IMR-90 (cell line): ENCODE results near the gene HEATR1. TPM values are rescaled to one million over a fixed set of nuclear protein-coding genes. Genes with fewer than 3 reads are reported as not detected.

Source experiments
- ATAC-seq: fragments of 200-7000 bp; cut with Tn5 transposase; 2 replicates; pipeline ENCODE4 v1.9.1; 2020; ENCODE audit warnings: low read depth, mild to moderate bottlenecking, moderate library complexity
- BruUV-seq: library from RNA; stranded (reverse); fragments of 400-500 nt; replicated peaks from 2 replicates; lab custom pipeline; 2021; lab: Mats Ljungman, UMichigan
- CTCF ChIA-PET: fragments of 300-600 bp; formaldehyde crosslinking; extraction: SDS; loops from one replicate; lab custom pipeline; 2021; ENCODE audit warnings: antibody characterized with exemption; lab: Yijun Ruan, JAX
- POLR2A ChIA-PET: fragments of 300-600 bp; sonication (Branson Sonifier 250); formaldehyde crosslinking; loops from one replicate; lab custom pipeline; 2022; ENCODE audit warnings: antibody characterized with exemption; ENCODE audit not compliant: unreplicated experiment; lab: Charles Lee
- DNase-seq: peaks from one replicate; pipeline ENCODE4 v3.0.0; 2013
- H2AFZ ChIP-seq: replicated peaks from 2 replicates; pipeline ENCODE3; 2013; ENCODE audit warnings: low read length, mild to moderate bottlenecking; ENCODE audit not compliant: poor library complexity
- H2AK5ac ChIP-seq: 2 replicates; pipeline ENCODE4 v1.6.1; 2013; ENCODE audit warnings: low read depth, low read length, inconsistent platforms
- H2AK9ac ChIP-seq: replicated peaks from 2 replicates; pipeline ENCODE3; 2013; ENCODE audit warnings: mild to moderate bottlenecking, low read depth, low read length, moderate library complexity; ENCODE audit not compliant: poor library complexity
- H2BK120ac ChIP-seq: 2 replicates; pipeline ENCODE4 v1.6.1; 2013; ENCODE audit warnings: low read depth, low read length, inconsistent platforms
- H2BK15ac ChIP-seq: 3 replicates; pipeline ENCODE4 v1.6.1; 2013; ENCODE audit warnings: low read depth, low read length, inconsistent platforms
- H2BK20ac ChIP-seq: 2 replicates; pipeline ENCODE4 v1.6.1; 2013; ENCODE audit warnings: low read depth, mild to moderate bottlenecking, inconsistent platforms, low read length, moderate library complexity
- H2BK5ac ChIP-seq: 2 replicates; pipeline ENCODE4 v1.6.1; 2013; ENCODE audit warnings: mild to moderate bottlenecking, low read depth, low read length, inconsistent platforms; ENCODE audit not compliant: poor library complexity, severe bottlenecking
- H3K14ac ChIP-seq: replicated peaks from 2 replicates; pipeline ENCODE4 v1.6.1; 2013; ENCODE audit warnings: low read depth, low read length, inconsistent platforms
- H3K18ac ChIP-seq: 2 replicates; pipeline ENCODE4 v1.6.1; 2013; ENCODE audit warnings: low read depth, low read length, control low read depth
- H3K23ac ChIP-seq: 2 replicates; pipeline ENCODE4 v1.6.1; 2013; ENCODE audit warnings: low read depth, low read length, inconsistent platforms
- H3K27ac ChIP-seq: 2 replicates; pipeline ENCODE4 v1.5.1; 2013; ENCODE audit warnings: mild to moderate bottlenecking, control low read depth, low read length; ENCODE audit not compliant: insufficient read depth
- H3K27me3 ChIP-seq: 2 replicates; pipeline ENCODE4 v1.6.1; 2013; ENCODE audit warnings: low read length; ENCODE audit not compliant: control insufficient read depth, insufficient read depth
- H3K36me3 ChIP-seq: 2 replicates; pipeline ENCODE4 v1.6.1; 2013; ENCODE audit warnings: low read length, mixed read lengths; ENCODE audit not compliant: control insufficient read depth, insufficient read depth
- H3K4ac ChIP-seq: 2 replicates; pipeline ENCODE4 v1.6.1; 2013; ENCODE audit warnings: low read depth, low read length, inconsistent platforms
- H3K4me1 ChIP-seq: 2 replicates; pipeline ENCODE4 v1.6.1; 2013; ENCODE audit warnings: low read length, mixed read lengths; ENCODE audit not compliant: control insufficient read depth, insufficient read depth
- H3K4me2 ChIP-seq: 2 replicates; pipeline ENCODE4 v1.6.1; 2013; ENCODE audit warnings: low read depth, mild to moderate bottlenecking, control low read depth, low read length, moderate library complexity
- H3K4me3 ChIP-seq: 2 replicates; pipeline ENCODE4 v1.5.1; 2013; ENCODE audit warnings: low read depth, mild to moderate bottlenecking, control low read depth, low read length, moderate library complexity; ENCODE audit not compliant: insufficient read depth
- H3K56ac ChIP-seq: 2 replicates; pipeline ENCODE4 v1.6.1; 2013; ENCODE audit warnings: low read length, inconsistent platforms; ENCODE audit not compliant: insufficient read depth; ENCODE audit errors: extremely low read depth
- H3K79me1 ChIP-seq, 2 experiments: 2 replicates each; pipeline ENCODE4 v1.6.1; 2013; ENCODE audit warnings: low read length in 2 of 2, inconsistent platforms in 1 of 2, low read depth in 1 of 2
- H3K9ac ChIP-seq: 2 replicates; pipeline ENCODE4 v1.6.1; 2013; ENCODE audit warnings: low read depth, low read length, control low read depth
- H3K9me1 ChIP-seq: 2 replicates; pipeline ENCODE4 v1.6.1; 2013; ENCODE audit warnings: low read length, inconsistent platforms; ENCODE audit not compliant: insufficient read depth
- H3K9me3 ChIP-seq: 2 replicates; pipeline ENCODE4 v1.6.1; 2013; ENCODE audit warnings: low read length; ENCODE audit not compliant: control insufficient read depth, insufficient read depth
- H4K20me1 ChIP-seq: 2 replicates; pipeline ENCODE4 v1.6.1; 2013; ENCODE audit warnings: low read length, inconsistent platforms; ENCODE audit not compliant: insufficient read depth
- H4K5ac ChIP-seq: 2 replicates; pipeline ENCODE4 v1.6.1; 2013; ENCODE audit warnings: mild to moderate bottlenecking, low read depth, low read length, control low read depth
- H4K8ac ChIP-seq, 2 experiments: 2 replicates each; pipeline ENCODE4 v1.6.1; 2013; ENCODE audit warnings: low read depth in 2 of 2, low read length in 2 of 2, control low read depth in 1 of 2, inconsistent platforms in 1 of 2
- H4K91ac ChIP-seq: 2 replicates; pipeline ENCODE4 v1.6.1; 2013; ENCODE audit warnings: low read depth, low read length, inconsistent platforms; ENCODE audit not compliant: insufficient read depth
- CTCF ChIP-seq: conservative IDR thresholded peaks from 2 replicates; pipeline ENCODE4 v1.5.1; 2012; ENCODE audit warnings: mild to moderate bottlenecking, low read depth, low read length, improper control_type of control experiment
- ELK1 ChIP-seq: fragments of 150-350 bp; IDR thresholded peaks from 2 replicates; pipeline ENCODE4 v1.6.1; 2016; ENCODE audit warnings: low read depth, mild to moderate bottlenecking, low read length, moderate library complexity, borderline replicate concordance
- FOS ChIP-seq: fragments of 150-350 bp; IDR thresholded peaks from 2 replicates; pipeline ENCODE4 v1.6.1; 2016; ENCODE audit warnings: low read depth, low read length
- MAFK ChIP-seq: IDR thresholded peaks from 2 replicates; pipeline ENCODE4 v1.6.1; 2012; ENCODE audit warnings: low read depth, low read length, improper control_type of control experiment
- MAZ ChIP-seq: IDR thresholded peaks from 2 replicates; pipeline ENCODE4 v1.6.1; 2012; ENCODE audit warnings: low read depth, mild to moderate bottlenecking, low read length, improper control_type of control experiment, moderate library complexity, borderline replicate concordance
- MXI1 ChIP-seq: IDR thresholded peaks from 2 replicates; pipeline ENCODE4 v1.6.1; 2012; ENCODE audit warnings: low read depth, mild to moderate bottlenecking, low read length, moderate library complexity, borderline replicate concordance
- NFE2L2 ChIP-seq: fragments of 150-350 bp; IDR thresholded peaks from 2 replicates; pipeline ENCODE4 v1.6.1; 2016; ENCODE audit warnings: low read depth, mild to moderate bottlenecking, low read length
- RAD21 ChIP-seq: IDR thresholded peaks from 2 replicates; pipeline ENCODE4 v1.6.1; 2012; ENCODE audit warnings: low read length, improper control_type of control experiment
- RCOR1 ChIP-seq: IDR thresholded peaks from 2 replicates; pipeline ENCODE4 v1.6.1; 2012; ENCODE audit warnings: mild to moderate bottlenecking, low read length, improper control_type of control experiment; ENCODE audit not compliant: insufficient replicate concordance
- RFX5 ChIP-seq: IDR thresholded peaks from 2 replicates; pipeline ENCODE4 v1.8.0; 2012; ENCODE audit warnings: low read depth, mild to moderate bottlenecking, low read length, moderate library complexity
- SMC3 ChIP-seq: fragments of 150-350 bp; IDR thresholded peaks from 2 replicates; pipeline ENCODE4 v1.6.1; 2016; ENCODE audit warnings: low read depth, mild to moderate bottlenecking, antibody characterized with exemption, low read length, moderate library complexity
- USF2 ChIP-seq: fragments of 150-350 bp; IDR thresholded peaks from 2 replicates; pipeline ENCODE4 v1.6.1; 2017; ENCODE audit warnings: mild to moderate bottlenecking, antibody characterized with exemption, low read length, low read depth
- WGBS, 2 experiments: methylation state at CpG; one replicate each; pipeline versions ENCODE4 v1.1.5 to v1.1.7; 2013; ENCODE audit warnings: missing lambda C conversion rate in 2 of 2; ENCODE audit not compliant: insufficient read length in 1 of 2; ENCODE audit errors: extremely low coverage in 2 of 2; 5-methylcytosine and 5-hydroxymethylcytosine counted together
- dilution Hi-C: fragments of 300-500 bp; cut with HindIII; formaldehyde crosslinking; loops from one replicate; pipeline ENCODE4 v1.14.3; 2018; ENCODE audit warnings: low sequenced_read_pairs; ENCODE audit not compliant: unreplicated experiment
- in situ Hi-C: fragments of 300-500 bp; cut with MboI; formaldehyde crosslinking; loops from 3 replicates; pipeline ENCODE4 v1.14.3; 2019; ENCODE audit warnings: low sequenced_read_pairs, inconsistent platforms, mixed read lengths
- intact Hi-C: fragments of 100-400 bp; cut with micrococcal nuclease; formaldehyde crosslinking; loops from 2 replicates; pipeline ENCODE4 v1.10.0; 2022
- polyA plus RNA-seq, 3 experiments: library from polyadenylated mRNA; depleted of rRNA; stranded (reverse); fragments of >200 nt; gene quantifications; 2 replicates each; pipeline ENCODE4 v1.2.3, GENCODE V29; 2012; ENCODE audit warnings: low replicate concordance in 1 of 3
- total RNA-seq: library from RNA; depleted of rRNA; stranded (reverse); fragments of >200 nt; gene quantifications from 2 replicates; pipeline ENCODE4 v1.2.3, GENCODE V29; 2012

HEATR1 gene
- total and polyA plus RNA-seq, 2 of the 4 experiments (the other 2 are of a cell fraction), result 8.5 to 53.8 TPM

- peaks cover 19% of the 10 kb centered on the region for H3K36me3 ChIP-seq
- no peaks in the 10 kb centered on the region for H3K9me1 ChIP-seq
- intact Hi-C loops, result no loop called here
- no TSS peak for BruUV-seq
- no peak overlapping the region for H2BK120ac ChIP-seq
- H3K4me3 ChIP-seq, result no peak overlapping the region
- no peak overlapping the region for H3K23ac ChIP-seq
- no peak overlapping the region for H4K5ac ChIP-seq
- no peak overlapping the region for H2AK9ac ChIP-seq
- no peak overlapping the region for H2BK20ac ChIP-seq
- H3K56ac ChIP-seq, result no peak overlapping the region
- no peak overlapping the region for H3K4ac ChIP-seq
- H4K8ac ChIP-seq, result no peak overlapping the region
- no peaks in the 10 kb centered on the region for H3K4me1 ChIP-seq
- H2BK5ac ChIP-seq, result peak overlapping the region; percentile 36
- no peaks in the 10 kb centered on the region for H4K20me1 ChIP-seq
- H3K27ac ChIP-seq, result no peak overlapping the region
- no peaks in the 10 kb centered on the region for H3K9me3 ChIP-seq
- dilution Hi-C loops, result no loop called here
- H2AK5ac ChIP-seq, result no peak overlapping the region
- ChIA-PET CTCF (interaction anchor here (0.6 kb wide), 1 partner anchor 40 kb away, joined by 3 read pairs; no protein-coding TSS in a partner anchor), POLR2A (no interaction called here)
- peak overlapping the region; percentile 2; the same call in 1 of the 2 replicates for H3K4me2 ChIP-seq
- in situ Hi-C loops, result no loop called here
- no peaks in the 10 kb centered on the region; a peak in 1 of 4 replicates for H3K79me1 ChIP-seq
- no peak overlapping the region for H3K14ac ChIP-seq
- H4K91ac ChIP-seq, result no peak overlapping the region
- H3K27me3 ChIP-seq, result no peaks in the 10 kb centered on the region
- no peak overlapping the region for H3K9ac ChIP-seq
- no peak overlapping the region for H3K18ac ChIP-seq
- no peak overlapping the region for H2AFZ ChIP-seq
- TF ChIP-seq RCOR1 (no peak), ELK1 (no peak), MXI1 (no peak), RFX5 (no peak), NFE2L2 (no peak), USF2 (no peak), SMC3 (no peak), RAD21 (no peak), FOS (no peak), CTCF (no peak), MAFK (no peak), MAZ (no peak)
- WGBS, 2 experiments, result 0% methylated on average over 1 of the region's 2 CpGs; no CpG with 5 or more reads in 1 of the 2 experiments
- peak; percentile 65 for ATAC-seq
- H2BK15ac ChIP-seq, result no peak overlapping the region
- DNase-seq, result peak; percentile 65
Observed at GRCh38 chr1:236576004-236576403, 28.3 kb downstream of the HEATR1 start.
